Common myeloid progenitor, CD34-positive (primary cell): ENCODE data around the gene SLC43A2.
"Not testable (repeated sequence)": the region's sequence is repeated elsewhere in the genome, so short reads cannot be mapped to it uniquely, and the experiment has no call there.

Experiments
- CTCF ChIA-PET: fragments of 350-600 bp; sonication (Branson Sonifier 250); formaldehyde crosslinking; loops from one replicate; lab custom pipeline; 2021; ENCODE audit warnings: antibody characterized with exemption; lab: Charles Lee
- POLR2A ChIA-PET: fragments of 350-600 bp; sonication (Branson Sonifier 250); formaldehyde crosslinking; loops from one replicate; lab custom pipeline; 2021; ENCODE audit warnings: antibody characterized with exemption; lab: Charles Lee
- DNase-seq, 3 donors: peaks; one replicate each; pipeline versions ENCODE4 v3.0.0 to v3.0.0-alpha.2; 2013
- H3K27ac ChIP-seq, 2 experiments: 1 replicate in 1 of 2; 2 replicates in 1 of 2; pipeline ENCODE4 v1.7.0; 2013; ENCODE audit warnings: inconsistent platforms in 2 of 2, low read length in 2 of 2, mild to moderate bottlenecking in 2 of 2, low read depth in 1 of 2, moderate library complexity in 1 of 2; ENCODE audit not compliant: severe bottlenecking in 2 of 2, insufficient read depth in 1 of 2, poor library complexity in 1 of 2
- H3K27me3 ChIP-seq, 5 experiments: replicated peaks in 2 of 5; 1 replicate in 3 of 5; 2 replicates in 2 of 5; pipeline versions ENCODE4 v1.6.1 to v1.7.0; 2013; ENCODE audit warnings: low read length in 4 of 5, mild to moderate bottlenecking in 2 of 5, moderate library complexity in 2 of 5, inconsistent platforms in 1 of 5; ENCODE audit not compliant: insufficient read depth in 5 of 5, control insufficient read depth in 4 of 5
- H3K36me3 ChIP-seq, 4 experiments: 1 replicate in 2 of 4; 2 replicates in 2 of 4; pipeline versions ENCODE4 v1.6.1 to v1.7.0; 2013; ENCODE audit warnings: low read length in 3 of 4, control low read depth in 1 of 4, mild to moderate bottlenecking in 1 of 4; ENCODE audit not compliant: control insufficient read depth in 4 of 4, insufficient read depth in 4 of 4
- H3K4me1 ChIP-seq, 4 experiments: 1 replicate in 3 of 4; 2 replicates in 1 of 4; pipeline versions ENCODE4 v1.6.1 to v1.7.1; 2013; ENCODE audit warnings: low read length in 3 of 4, mild to moderate bottlenecking in 3 of 4, control low read depth in 1 of 4, inconsistent platforms in 1 of 4, moderate library complexity in 1 of 4; ENCODE audit not compliant: control insufficient read depth in 4 of 4, insufficient read depth in 4 of 4; ENCODE audit errors: control extremely low read depth in 1 of 4
- H3K4me3 ChIP-seq, 7 experiments: 1 replicate in 4 of 7; 2 replicates in 3 of 7; pipeline versions ENCODE4 v1.5.1 to v1.7.0; 2013; ENCODE audit warnings: mild to moderate bottlenecking in 7 of 7, low read length in 6 of 7, moderate library complexity in 6 of 7, inconsistent platforms in 2 of 7, low read depth in 2 of 7, control low read depth in 1 of 7; ENCODE audit not compliant: insufficient read depth in 4 of 7, control insufficient read depth in 1 of 7; ENCODE audit errors: extremely low read depth in 1 of 7
- H3K9me3 ChIP-seq, 5 experiments: 1 replicate in 4 of 5; 2 replicates in 1 of 5; pipeline versions ENCODE4 v1.6.1 to v1.7.1; 2013; ENCODE audit warnings: low read length in 4 of 5, mild to moderate bottlenecking in 2 of 5, inconsistent platforms in 1 of 5, low read depth in 1 of 5, moderate library complexity in 1 of 5; ENCODE audit not compliant: control insufficient read depth in 4 of 5, insufficient read depth in 2 of 5; ENCODE audit errors: control extremely low read depth in 1 of 5
- WGBS: methylation state at CpG from one replicate; pipeline ENCODE4 v1.1.5; 2013; ENCODE audit not compliant: insufficient coverage; 5-methylcytosine and 5-hydroxymethylcytosine counted together

Gene SLC43A2

DNA sequence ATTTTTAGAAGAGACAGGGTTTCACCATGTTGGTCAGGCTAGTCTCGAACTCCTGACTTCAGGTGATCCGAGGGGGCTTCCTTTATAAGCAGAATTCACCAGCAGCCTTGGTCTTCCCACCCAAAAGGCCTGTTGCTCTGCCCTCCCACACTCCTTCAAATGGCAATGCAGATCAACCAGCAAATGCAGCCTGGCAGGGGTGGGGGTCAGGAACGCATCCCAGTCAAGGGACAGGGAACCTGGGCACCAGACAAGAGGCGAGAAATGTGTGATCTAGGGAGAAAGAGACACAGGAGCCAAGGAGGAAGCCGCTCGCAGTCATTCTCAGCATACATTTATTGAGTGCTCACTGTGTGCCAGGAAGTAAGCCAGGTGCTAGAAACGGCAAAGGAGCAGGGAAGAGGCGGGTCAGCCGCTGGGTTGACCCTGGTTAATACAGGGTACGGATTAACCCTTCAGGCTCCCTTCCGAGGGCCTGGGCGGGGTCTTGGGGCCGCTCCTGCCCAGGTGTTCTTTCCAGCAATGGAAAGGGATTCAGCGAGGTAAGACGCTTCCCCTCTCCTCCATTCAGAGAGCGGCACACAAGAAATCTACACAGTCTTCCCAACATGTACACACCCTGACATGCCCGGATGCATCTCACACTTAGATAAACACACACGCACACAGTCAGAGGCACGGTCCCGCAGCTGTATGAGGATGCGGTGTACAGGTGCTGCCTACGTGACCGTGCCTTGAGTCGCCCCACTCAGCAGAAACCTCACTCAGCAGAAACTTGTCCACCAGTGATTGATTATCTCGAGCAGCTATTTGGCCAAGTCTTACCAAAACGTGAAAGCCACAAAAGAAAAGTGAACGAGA, 59.5 kb downstream of the SLC43A2 start:
- Histone ChIP-seq H3K27me3 (no peaks in the 10 kb centered on the region), H3K27ac (no peak overlapping the region), H3K4me3 (no peak overlapping the region), H3K36me3 (no peaks in the 10 kb centered on the region), H3K9me3 (no peaks in the 10 kb centered on the region), H3K4me1 (peaks cover 0 to 20% (median 12%) of the 10 kb centered on the region in 4 experiments)
- WGBS = 90% methylated on average over 26 of the region's 27 CpGs
- DNase-seq = no peak
- ChIA-PET CTCF (interaction anchor here (0.7 to 11.4 kb wide), 3 partner anchors 60 to 75 kb away, joined by 3 to 225 read pairs (median 4); partner anchors contain the start of genes SCARF1 and SLC43A2), POLR2A (no interaction called here)

DNA sequence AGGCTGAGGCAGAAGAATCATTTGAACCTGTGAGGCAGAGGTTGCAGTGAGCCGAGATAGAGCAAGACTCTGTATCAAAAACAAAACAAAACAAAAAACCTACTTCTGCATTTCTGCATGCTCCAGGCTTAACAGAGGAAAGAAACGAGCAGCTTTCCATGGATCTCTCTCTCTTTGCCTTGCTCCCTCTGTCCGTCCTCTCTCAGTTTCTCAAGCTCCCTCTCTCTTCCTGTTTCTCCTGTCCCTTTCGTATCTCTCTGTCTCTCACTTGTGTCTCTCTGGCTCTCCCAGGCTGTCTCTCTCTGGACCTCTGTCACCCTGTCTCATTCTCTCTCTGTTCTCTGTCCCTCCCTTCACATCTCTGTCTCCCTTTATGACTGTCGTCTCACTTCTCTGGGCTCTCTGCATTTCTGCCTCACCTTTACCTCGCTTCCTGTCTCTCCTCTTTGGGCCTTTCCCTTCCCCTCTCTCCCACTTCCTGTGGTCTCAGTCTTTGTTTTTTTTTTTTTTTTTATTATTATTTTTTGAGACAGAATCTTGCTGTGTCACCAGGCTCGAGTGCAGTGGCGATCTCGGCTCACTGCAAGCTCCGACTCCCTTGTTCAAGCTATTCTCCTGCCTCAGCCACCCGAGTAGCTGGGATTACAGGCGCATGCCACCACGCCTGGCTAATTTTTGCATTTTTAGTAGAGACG, 62.0 kb downstream of the SLC43A2 start:
- Histone ChIP-seq H3K9me3 (no peaks in the 10 kb centered on the region), H3K4me3 (peak overlapping the region in 5 of 7 experiments; percentile 5 to 58 (median 26)), H3K36me3 (no peaks in the 10 kb centered on the region), H3K4me1 (peaks cover 0 to 14% (median 10%) of the 10 kb centered on the region in 4 experiments), H3K27ac (no peak overlapping the region), H3K27me3 (no peaks in the 10 kb centered on the region)
- WGBS = 6% methylated on average over 11 of the region's 14 CpGs
- ChIA-PET CTCF (interaction anchor here (0.6 to 1.8 kb wide), 5 partner anchors 63 to 82 kb away, joined by 3 to 5 read pairs (median 4); no protein-coding TSS in a partner anchor), POLR2A (interaction anchor here (0.9 kb wide), 1 partner anchor 61 kb away, joined by 3 read pairs; no protein-coding TSS in a partner anchor)
- DNase-seq = peak in 1 of 3 donors; percentile 44

DNA sequence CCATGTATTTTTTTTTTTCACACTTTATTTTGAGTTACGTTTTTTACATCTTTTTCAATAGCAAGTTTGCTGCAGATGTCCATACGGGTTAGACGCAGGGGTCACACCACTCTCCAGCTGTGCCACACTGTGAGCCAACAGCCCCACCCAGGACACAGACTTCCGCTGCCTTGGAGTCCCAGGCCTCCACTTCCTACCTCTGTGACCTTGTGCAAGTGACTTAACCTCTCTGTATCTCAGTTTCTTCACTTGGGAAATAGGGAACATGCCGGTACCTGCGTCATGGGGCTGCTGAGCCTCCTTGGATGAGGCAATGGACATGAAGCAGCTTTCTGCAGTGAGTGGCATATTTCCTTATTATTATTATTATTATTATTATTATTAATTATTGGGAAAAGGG, 62.8 kb downstream of the SLC43A2 start:
- POLR2A ChIA-PET = interaction anchor here (0.9 kb wide), 1 partner anchor 61 kb away, joined by 3 read pairs; no protein-coding TSS in a partner anchor
- CTCF ChIA-PET = interaction anchor here (0.9 to 1.8 kb wide), 2 partner anchors 64 to 70 kb away, joined by 4 read pairs; no protein-coding TSS in a partner anchor
- 89% methylated on average over 4 of the region's 6 CpGs for WGBS
- Histone ChIP-seq H3K4me1 (peaks cover 0 to 22% (median 17%) of the 10 kb centered on the region in 4 experiments), H3K27me3 (no peaks in the 10 kb centered on the region), H3K27ac (no peak overlapping the region), H3K4me3 (no peak overlapping the region), H3K36me3 (no peaks in the 10 kb centered on the region), H3K9me3 (no peaks in the 10 kb centered on the region)
- no peak for DNase-seq

DNA sequence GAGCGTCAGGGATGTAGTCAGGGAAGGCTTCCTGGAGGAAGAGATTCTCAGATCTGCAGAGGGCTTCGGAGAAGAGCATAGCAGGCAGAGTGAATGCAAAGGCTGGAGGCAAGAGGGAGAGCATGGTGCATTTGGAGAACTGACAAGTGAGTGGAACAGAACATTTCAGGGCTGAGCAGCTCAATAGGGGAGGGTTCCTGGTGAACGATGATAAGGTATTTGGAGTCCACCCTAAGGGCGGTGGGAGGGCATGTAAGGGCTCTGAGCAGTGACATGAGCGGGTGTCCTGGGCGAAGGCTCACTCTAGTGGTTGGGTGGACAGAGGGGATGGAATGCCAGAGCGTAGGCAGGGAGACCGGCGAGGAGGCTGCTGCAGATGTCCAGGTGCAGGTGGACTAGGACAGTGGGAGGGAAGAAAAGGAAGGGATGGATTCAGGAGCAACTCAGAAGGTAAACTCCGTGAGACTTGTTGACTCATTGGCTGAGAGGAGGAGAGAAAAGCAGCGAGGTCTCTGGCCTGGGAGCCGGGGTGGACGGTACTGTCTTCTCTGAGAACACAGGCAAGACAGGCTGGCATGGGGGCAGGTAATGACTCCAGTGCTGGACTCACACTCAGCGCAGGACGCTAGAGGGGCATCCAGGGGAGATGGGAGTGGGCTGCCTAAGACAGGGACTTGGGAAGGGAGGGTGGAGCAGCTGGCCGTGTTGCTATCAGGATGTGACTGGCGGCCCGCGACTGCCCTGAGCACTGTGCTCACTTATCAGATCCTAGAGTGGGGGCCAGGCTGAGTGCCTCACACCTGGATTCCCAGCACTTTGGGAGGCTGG, 64.6 kb downstream of the SLC43A2 start:
- Histone ChIP-seq H3K27ac (no peak overlapping the region), H3K4me1 (peaks cover 0 to 28% (median 20%) of the 10 kb centered on the region in 4 experiments), H3K27me3 (no peaks in the 10 kb centered on the region), H3K36me3 (peaks cover 0 to 4% (median 1%) of the 10 kb centered on the region in 4 experiments), H3K9me3 (no peaks in the 10 kb centered on the region), H3K4me3 (no peak overlapping the region)
- 83% methylated on average over 18 of the region's 19 CpGs for WGBS
- POLR2A ChIA-PET = no interaction called here
- DNase-seq = peak in 2 of 3 donors; percentile 38 to 61
- CTCF ChIA-PET = interaction anchor here (1.6 to 2.5 kb wide), 2 partner anchors 10 to 13 kb away, joined by 3 to 7 read pairs; no protein-coding TSS in a partner anchor

DNA sequence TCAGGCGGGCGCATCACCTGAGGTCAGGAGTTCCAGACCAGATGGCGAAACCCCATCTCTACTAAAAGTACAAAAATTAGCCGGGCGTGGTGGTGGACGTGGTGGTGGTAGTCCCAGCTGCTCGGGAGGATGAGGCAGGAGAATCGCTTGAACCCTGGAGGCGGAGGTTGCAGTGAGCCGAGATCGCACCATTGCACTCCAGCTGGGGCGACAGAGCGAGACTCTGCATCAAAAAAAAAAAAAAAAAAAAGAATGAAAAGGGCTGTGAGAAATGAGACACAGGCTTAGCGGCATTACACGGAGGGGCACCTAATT, 65.2 kb downstream of the SLC43A2 start:
- H3K9me3 ChIP-seq, H3K27me3 ChIP-seq, H3K4me3 ChIP-seq, POLR2A ChIA-PET, DNase-seq, H3K36me3 ChIP-seq, H3K27ac ChIP-seq: not testable (repeated sequence)
- 87% methylated on average over 14 of the region's 15 CpGs for WGBS
- CTCF ChIA-PET = interaction anchor here (2.5 kb wide), 1 partner anchor 14 kb away, joined by 7 read pairs; no protein-coding TSS in a partner anchor
- H3K4me1 ChIP-seq = peaks cover 0 to 28% (median 20%) of the 10 kb centered on the region in 4 experiments

DNA sequence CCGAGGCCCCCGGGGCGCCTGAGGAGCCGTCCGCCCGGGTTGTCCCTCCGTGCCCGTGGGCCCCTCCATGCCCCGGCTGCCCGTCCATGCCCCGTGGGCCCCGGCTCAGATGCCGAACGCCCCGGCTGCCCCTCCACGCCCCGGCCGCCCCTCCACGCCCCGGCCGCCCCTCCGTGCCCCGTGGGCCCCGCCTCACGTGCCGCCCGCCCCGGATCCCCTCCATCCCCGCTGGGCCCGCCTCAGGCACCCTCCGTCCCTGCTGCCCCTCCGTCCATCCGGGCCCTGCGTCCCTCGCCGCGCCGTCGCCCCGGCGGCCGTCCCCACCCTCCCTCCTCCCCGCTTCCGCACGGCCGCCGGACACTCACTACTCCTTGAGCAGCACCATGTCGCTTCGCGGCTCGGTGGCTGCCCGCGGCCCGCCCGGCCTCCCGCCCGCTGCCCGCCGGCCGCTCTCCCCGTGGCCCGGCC, 66.4 kb downstream of the SLC43A2 start:
- peak overlapping the region; percentile 37 to 79 (median 72) for H3K4me3 ChIP-seq

More for the DNA sequence above, 66.4 kb downstream of the SLC43A2 start:
- no peaks in the 10 kb centered on the region for H3K27me3 ChIP-seq
- POLR2A ChIA-PET = no interaction called here
- H3K36me3 ChIP-seq = peaks cover 0 to 9% (median 5%) of the 10 kb centered on the region in 4 experiments
- CTCF ChIA-PET = interaction anchor here (1.4 to 2.5 kb wide), 2 partner anchors 15 to 68 kb away, joined by 6 to 7 read pairs; no protein-coding TSS in a partner anchor
- peaks cover 0 to 31% (median 20%) of the 10 kb centered on the region in 4 experiments for H3K4me1 ChIP-seq
- no peak for DNase-seq
- 0% methylated on average over 38 of the region's 62 CpGs for WGBS
- no peaks in the 10 kb centered on the region for H3K9me3 ChIP-seq
- no peak overlapping the region for H3K27ac ChIP-seq
